Measurements from ENCODE around the gene VASH1.

Gene VASH1

GRCh38 chr14:76742966-76743365, 18.3 kb upstream of the VASH1 start:
- no peaks in the 10 kb centered on the region for H4K20me1 ChIP-seq (ENCODE audit: insufficient read depth, low read length, poor library complexity, severe bottlenecking)
- no peak overlapping the region for H3K4me3 ChIP-seq (ENCODE audit: low read length, poor library complexity, severe bottlenecking)
- no peak overlapping the region for H3K9ac ChIP-seq (ENCODE audit: low read depth, low read length, poor library complexity, severe bottlenecking)
- no peaks in the 10 kb centered on the region for H3K27me3 ChIP-seq (ENCODE audit: insufficient read depth, low read length, poor library complexity, severe bottlenecking)
- H3K79me2 ChIP-seq (ENCODE audit: insufficient read depth, low read length), result no peaks in the 10 kb centered on the region
- H2AFZ ChIP-seq (ENCODE audit: low read length), result no peak overlapping the region
- H3K36me3 ChIP-seq (ENCODE audit: insufficient read depth, low read length), result no peaks in the 10 kb centered on the region
- TF ChIP-seq, protein P1, sequence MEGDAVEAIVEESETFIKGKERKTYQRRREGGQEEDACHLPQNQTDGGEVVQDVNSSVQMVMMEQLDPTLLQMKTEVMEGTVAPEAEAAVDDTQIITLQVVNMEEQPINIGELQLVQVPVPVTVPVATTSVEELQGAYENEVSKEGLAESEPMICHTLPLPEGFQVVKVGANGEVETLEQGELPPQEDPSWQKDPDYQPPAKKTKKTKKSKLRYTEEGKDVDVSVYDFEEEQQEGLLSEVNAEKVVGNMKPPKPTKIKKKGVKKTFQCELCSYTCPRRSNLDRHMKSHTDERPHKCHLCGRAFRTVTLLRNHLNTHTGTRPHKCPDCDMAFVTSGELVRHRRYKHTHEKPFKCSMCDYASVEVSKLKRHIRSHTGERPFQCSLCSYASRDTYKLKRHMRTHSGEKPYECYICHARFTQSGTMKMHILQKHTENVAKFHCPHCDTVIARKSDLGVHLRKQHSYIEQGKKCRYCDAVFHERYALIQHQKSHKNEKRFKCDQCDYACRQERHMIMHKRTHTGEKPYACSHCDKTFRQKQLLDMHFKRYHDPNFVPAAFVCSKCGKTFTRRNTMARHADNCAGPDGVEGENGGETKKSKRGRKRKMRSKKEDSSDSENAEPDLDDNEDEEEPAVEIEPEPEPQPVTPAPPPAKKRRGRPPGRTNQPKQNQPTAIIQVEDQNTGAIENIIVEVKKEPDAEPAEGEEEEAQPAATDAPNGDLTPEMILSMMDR (conservative IDR thresholded peaks at IDR 0.05; ENCODE audit: low read length), result no peak
- TF ChIP-seq EZH2phosphoT487 (IDR thresholded peaks at IDR 0.05; ENCODE audit: borderline replicate concordance), result no peak
- no peak overlapping the region for H3K4me2 ChIP-seq (ENCODE audit: low read depth, low read length, poor library complexity, severe bottlenecking)
- H3K4me1 ChIP-seq (ENCODE audit: insufficient read depth, low read length, poor library complexity, severe bottlenecking), result no peaks in the 10 kb centered on the region
- H3K9me2 ChIP-seq (replicated peaks; ENCODE audit: low read depth, low read length), result no peaks in the 10 kb centered on the region
- no peaks in the 10 kb centered on the region for H3F3A ChIP-seq (ENCODE audit: low read depth)
- H3K9me3 ChIP-seq (ENCODE audit: insufficient read depth, low read depth, low read length), result peaks cover 11% of the 10 kb centered on the region

DNA sequence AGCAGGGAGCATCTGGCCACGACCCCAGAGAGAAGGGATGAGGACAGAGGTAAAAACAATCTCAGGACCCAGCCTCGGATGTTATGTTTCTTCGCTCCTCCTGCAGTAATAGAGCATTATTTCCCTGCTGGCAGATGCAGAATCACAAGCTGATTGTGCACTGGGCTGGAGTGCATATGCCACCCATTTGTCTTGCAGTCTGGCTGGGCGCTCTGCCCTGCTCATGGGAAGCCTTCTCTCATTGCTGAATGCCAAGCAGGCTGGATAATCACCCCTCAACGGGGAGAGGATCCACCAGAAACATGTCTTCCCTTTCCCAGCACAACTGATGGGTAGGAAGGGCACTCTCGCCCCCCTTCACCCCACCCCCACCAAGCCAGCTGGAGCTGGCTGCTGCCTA, 8.5 kb upstream of the VASH1 start:
- Histone ChIP-seq H3K4me2 (ENCODE audit: low read depth, low read length, poor library complexity, severe bottlenecking) (no peak overlapping the region), H3F3A (ENCODE audit: low read depth) (no peaks in the 10 kb centered on the region), H4K20me1 (ENCODE audit: insufficient read depth, low read length, poor library complexity, severe bottlenecking) (no peaks in the 10 kb centered on the region), H3K36me3 (ENCODE audit: insufficient read depth, low read length) (no peaks in the 10 kb centered on the region), H3K4me3 (ENCODE audit: low read length, poor library complexity, severe bottlenecking) (no peak overlapping the region), H3K9me3 (ENCODE audit: insufficient read depth, low read depth, low read length) (no peaks in the 10 kb centered on the region), H3K79me2 (ENCODE audit: insufficient read depth, low read length) (no peaks in the 10 kb centered on the region), H3K9ac (ENCODE audit: low read depth, low read length, poor library complexity, severe bottlenecking) (no peak overlapping the region), H3K27me3 (ENCODE audit: insufficient read depth, low read length, poor library complexity, severe bottlenecking) (no peaks in the 10 kb centered on the region), H3K9me2 (replicated peaks; ENCODE audit: low read depth, low read length) (no peaks in the 10 kb centered on the region), H2AFZ (ENCODE audit: low read length) (no peak overlapping the region), H3K4me1 (ENCODE audit: insufficient read depth, low read length, poor library complexity, severe bottlenecking) (no peaks in the 10 kb centered on the region)
- no peak for TF ChIP-seq EZH2phosphoT487 (IDR thresholded peaks at IDR 0.05; ENCODE audit: borderline replicate concordance)
- TF ChIP-seq, protein P1 (conservative IDR thresholded peaks at IDR 0.05; ENCODE audit: low read length), result no peak

- TF ChIP-seq, protein P1 (conservative IDR thresholded peaks at IDR 0.05; ENCODE audit: low read length), result no peak
- TF ChIP-seq EZH2phosphoT487 (IDR thresholded peaks at IDR 0.05; ENCODE audit: borderline replicate concordance), result no peak
- H3K79me2 ChIP-seq (ENCODE audit: insufficient read depth, low read length), result no peaks in the 10 kb centered on the region
Measured at GRCh38 chr14:76753541-76754198, 7.6 kb upstream of the VASH1 start.

More at GRCh38 chr14:76753541-76754198, 7.6 kb upstream of the VASH1 start:
- Histone ChIP-seq H3K4me1 (ENCODE audit: insufficient read depth, low read length, poor library complexity, severe bottlenecking) (no peaks in the 10 kb centered on the region), H3F3A (ENCODE audit: low read depth) (no peaks in the 10 kb centered on the region), H3K27me3 (ENCODE audit: insufficient read depth, low read length, poor library complexity, severe bottlenecking) (no peaks in the 10 kb centered on the region), H3K4me2 (ENCODE audit: low read depth, low read length, poor library complexity, severe bottlenecking) (no peak overlapping the region), H3K9me3 (ENCODE audit: insufficient read depth, low read depth, low read length) (no peaks in the 10 kb centered on the region), H3K9ac (ENCODE audit: low read depth, low read length, poor library complexity, severe bottlenecking) (no peak overlapping the region), H3K4me3 (ENCODE audit: low read length, poor library complexity, severe bottlenecking) (no peak overlapping the region), H4K20me1 (ENCODE audit: insufficient read depth, low read length, poor library complexity, severe bottlenecking) (no peaks in the 10 kb centered on the region), H3K9me2 (replicated peaks; ENCODE audit: low read depth, low read length) (no peaks in the 10 kb centered on the region), H3K36me3 (ENCODE audit: insufficient read depth, low read length) (no peaks in the 10 kb centered on the region), H2AFZ (ENCODE audit: low read length) (no peak overlapping the region)
